ENCODE measurements around the gene PPIE.

The PPIE gene

DNA sequence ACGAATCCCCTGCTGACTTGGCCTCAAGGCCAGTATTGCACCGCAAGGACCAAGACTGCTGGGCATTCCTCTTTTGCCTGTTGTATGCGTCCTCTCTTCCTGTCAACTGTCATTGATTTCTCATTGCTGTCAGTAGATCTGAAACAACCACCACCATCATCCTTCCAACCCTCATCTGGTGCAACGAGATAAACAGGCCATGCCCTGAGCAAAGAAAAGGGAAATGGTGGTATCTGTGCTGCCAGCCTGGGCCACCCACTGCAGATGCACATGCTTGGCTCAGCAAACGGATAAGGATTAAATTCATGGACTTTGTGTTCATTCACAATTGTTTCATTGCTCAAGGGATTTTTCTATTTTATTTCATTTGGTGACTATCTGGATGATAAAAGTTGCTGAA is 18.8 kb downstream of the PPIE start:
- no peak overlapping the region for H3K4me2 ChIP-seq (ENCODE audit: low read depth, low read length)
- no peaks in the 10 kb centered on the region for H3K27me3 ChIP-seq (replicated peaks; ENCODE audit: insufficient read depth, low read length)
- no peaks in the 10 kb centered on the region for H3K9me2 ChIP-seq (replicated peaks; ENCODE audit: insufficient read depth, low read length)
- H3K9me3 ChIP-seq (replicated peaks; ENCODE audit: insufficient read depth, low read length): no peaks in the 10 kb centered on the region
- H3K4me3 ChIP-seq (ENCODE audit: low read length): no peak overlapping the region
- no peak overlapping the region for H3K27ac ChIP-seq (ENCODE audit: low read length)
- peaks cover 3% of the 10 kb centered on the region; the same call in 1 of the 2 replicates for H3K36me3 ChIP-seq (replicated peaks; ENCODE audit: insufficient read depth, low read length)
- H3K9ac ChIP-seq (ENCODE audit: low read length): no peak overlapping the region
- H4K20me1 ChIP-seq (ENCODE audit: insufficient read depth, low read length): no peaks in the 10 kb centered on the region
- no peak for DNase-seq
- no peak for TF ChIP-seq EZH2 (optimal IDR thresholded peaks at IDR 0.05; ENCODE audit: low read depth, low read length)
- TF ChIP-seq, protein P1, sequence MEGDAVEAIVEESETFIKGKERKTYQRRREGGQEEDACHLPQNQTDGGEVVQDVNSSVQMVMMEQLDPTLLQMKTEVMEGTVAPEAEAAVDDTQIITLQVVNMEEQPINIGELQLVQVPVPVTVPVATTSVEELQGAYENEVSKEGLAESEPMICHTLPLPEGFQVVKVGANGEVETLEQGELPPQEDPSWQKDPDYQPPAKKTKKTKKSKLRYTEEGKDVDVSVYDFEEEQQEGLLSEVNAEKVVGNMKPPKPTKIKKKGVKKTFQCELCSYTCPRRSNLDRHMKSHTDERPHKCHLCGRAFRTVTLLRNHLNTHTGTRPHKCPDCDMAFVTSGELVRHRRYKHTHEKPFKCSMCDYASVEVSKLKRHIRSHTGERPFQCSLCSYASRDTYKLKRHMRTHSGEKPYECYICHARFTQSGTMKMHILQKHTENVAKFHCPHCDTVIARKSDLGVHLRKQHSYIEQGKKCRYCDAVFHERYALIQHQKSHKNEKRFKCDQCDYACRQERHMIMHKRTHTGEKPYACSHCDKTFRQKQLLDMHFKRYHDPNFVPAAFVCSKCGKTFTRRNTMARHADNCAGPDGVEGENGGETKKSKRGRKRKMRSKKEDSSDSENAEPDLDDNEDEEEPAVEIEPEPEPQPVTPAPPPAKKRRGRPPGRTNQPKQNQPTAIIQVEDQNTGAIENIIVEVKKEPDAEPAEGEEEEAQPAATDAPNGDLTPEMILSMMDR (IDR thresholded peaks at IDR 0.05; ENCODE audit: low read length): no peak
- no peak for TF ChIP-seq EZH2phosphoT487 (IDR thresholded peaks at IDR 0.05; ENCODE audit: low read length)
- H3F3A ChIP-seq (ENCODE audit: insufficient read depth, low read length): no peaks in the 10 kb centered on the region
- no peak overlapping the region for H2AFZ ChIP-seq (ENCODE audit: low read length)
- no peaks in the 10 kb centered on the region for H3K79me2 ChIP-seq (ENCODE audit: low read length)
- no peaks in the 10 kb centered on the region for H3K4me1 ChIP-seq (ENCODE audit: low read length)

DNA sequence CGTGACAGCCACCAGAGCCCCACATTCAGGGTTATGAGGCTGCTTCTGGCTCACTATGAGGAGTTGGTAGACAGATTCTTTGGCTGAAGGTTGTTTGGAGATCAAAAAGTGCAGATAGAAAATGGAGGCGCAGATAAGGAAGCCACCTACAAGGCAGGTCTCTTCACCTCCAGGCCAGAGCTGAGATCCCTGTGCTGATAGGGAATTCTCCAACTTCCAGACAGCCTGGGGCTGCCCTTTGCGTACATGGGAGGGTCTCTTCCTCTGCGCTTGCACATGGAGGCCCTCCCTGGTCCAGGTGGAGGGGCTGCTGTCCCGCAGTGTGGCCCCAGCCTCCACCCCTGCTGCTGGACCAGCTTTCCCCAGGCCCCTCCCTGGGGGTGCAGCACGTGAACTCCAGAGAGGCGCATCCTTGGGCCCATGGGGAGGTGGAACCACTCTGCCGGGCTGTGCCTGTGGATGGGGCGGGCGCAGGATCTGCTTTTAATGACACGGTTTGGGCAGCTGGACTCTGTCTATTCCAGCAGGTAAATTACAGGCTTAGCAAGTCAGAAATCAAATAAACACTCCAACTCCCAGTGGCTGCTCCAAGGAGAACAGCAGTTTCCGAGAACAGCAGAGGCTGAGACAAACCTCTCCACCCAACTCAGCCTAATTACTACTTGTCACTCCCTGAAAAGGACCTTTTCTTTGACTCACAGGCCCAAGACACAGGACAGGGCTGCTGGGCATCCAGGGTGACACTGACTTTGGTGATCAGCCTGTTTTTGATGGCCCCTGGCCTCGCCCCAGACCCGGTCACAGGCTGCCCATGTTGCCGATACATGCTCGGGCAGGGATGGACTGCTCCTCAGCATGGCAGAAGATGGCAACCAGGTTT is 20.1 kb downstream of the PPIE start:
- Histone ChIP-seq H3K4me3 (ENCODE audit: low read length) (no peak overlapping the region), H3K36me3 (replicated peaks; ENCODE audit: insufficient read depth, low read length) (peaks cover 3% of the 10 kb centered on the region; the same call in 1 of the 2 replicates), H4K20me1 (ENCODE audit: insufficient read depth, low read length) (no peaks in the 10 kb centered on the region), H3K4me1 (ENCODE audit: low read length) (no peaks in the 10 kb centered on the region), H3K79me2 (ENCODE audit: low read length) (no peaks in the 10 kb centered on the region), H3K27ac (ENCODE audit: low read length) (no peak overlapping the region), H3F3A (ENCODE audit: insufficient read depth, low read length) (no peaks in the 10 kb centered on the region), H3K9me2 (replicated peaks; ENCODE audit: insufficient read depth, low read length) (no peaks in the 10 kb centered on the region), H3K9me3 (replicated peaks; ENCODE audit: insufficient read depth, low read length) (no peaks in the 10 kb centered on the region), H2AFZ (ENCODE audit: low read length) (no peak overlapping the region), H3K4me2 (ENCODE audit: low read depth, low read length) (no peak overlapping the region), H3K27me3 (replicated peaks; ENCODE audit: insufficient read depth, low read length) (no peaks in the 10 kb centered on the region), H3K9ac (ENCODE audit: low read length) (no peak overlapping the region)
- TF ChIP-seq EZH2 (optimal IDR thresholded peaks at IDR 0.05; ENCODE audit: low read depth, low read length) (no peak), EZH2phosphoT487 (IDR thresholded peaks at IDR 0.05; ENCODE audit: low read length) (no peak)
- TF ChIP-seq, protein P1 (IDR thresholded peaks at IDR 0.05; ENCODE audit: low read length): no peak
- DNase-seq: no peak

DNA sequence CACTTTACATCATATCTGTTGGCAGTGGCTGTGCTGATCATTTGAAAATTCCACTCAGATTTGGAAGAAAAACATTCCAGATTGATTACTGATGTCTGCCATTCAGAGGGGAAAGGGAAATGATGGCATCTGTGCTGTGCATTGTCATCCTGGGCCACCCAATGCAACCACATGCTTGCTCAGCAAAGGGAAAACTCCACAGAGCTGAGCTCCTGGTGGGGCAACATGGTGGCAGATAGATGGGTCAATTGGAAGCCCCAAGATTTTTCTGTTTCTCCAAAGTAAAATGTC is 20.7 kb downstream of the PPIE start:
- H3K4me1 ChIP-seq (ENCODE audit: low read length): no peaks in the 10 kb centered on the region
- H3F3A ChIP-seq (ENCODE audit: insufficient read depth, low read length): no peaks in the 10 kb centered on the region
- no peaks in the 10 kb centered on the region for H3K9me3 ChIP-seq (replicated peaks; ENCODE audit: insufficient read depth, low read length)
- no peak overlapping the region for H2AFZ ChIP-seq (ENCODE audit: low read length)
- no peak overlapping the region for H3K27ac ChIP-seq (ENCODE audit: low read length)
- no peaks in the 10 kb centered on the region for H3K27me3 ChIP-seq (replicated peaks; ENCODE audit: insufficient read depth, low read length)
- TF ChIP-seq, protein P1 (IDR thresholded peaks at IDR 0.05; ENCODE audit: low read length): no peak
- TF ChIP-seq EZH2 (optimal IDR thresholded peaks at IDR 0.05; ENCODE audit: low read depth, low read length) (no peak), EZH2phosphoT487 (IDR thresholded peaks at IDR 0.05; ENCODE audit: low read length) (no peak)
- no peaks in the 10 kb centered on the region for H3K9me2 ChIP-seq (replicated peaks; ENCODE audit: insufficient read depth, low read length)
- H3K79me2 ChIP-seq (ENCODE audit: low read length): no peaks in the 10 kb centered on the region
- H3K4me3 ChIP-seq (ENCODE audit: low read length): no peak overlapping the region
- no peak overlapping the region for H3K9ac ChIP-seq (ENCODE audit: low read length)
- no peak for DNase-seq
- H4K20me1 ChIP-seq (ENCODE audit: insufficient read depth, low read length): no peaks in the 10 kb centered on the region
- H3K4me2 ChIP-seq (ENCODE audit: low read depth, low read length): no peak overlapping the region
- H3K36me3 ChIP-seq (replicated peaks; ENCODE audit: insufficient read depth, low read length): peaks cover 3% of the 10 kb centered on the region; the same call in 1 of the 2 replicates

Data from MM.1S (cell line).